Testis (tissue), 2 donors: Measurements from ENCODE around the gene CCDC117.
"Not testable (repeated sequence)": the region's sequence is repeated elsewhere in the genome, so short reads cannot be mapped to it uniquely, and the experiment has no call there.

Experiments used
- CTCF ChIP-seq, 3 experiments: fragments of 450-650 bp in 2 of 3; fragments of 200-600 bp in 1 of 3; sonication (generic) in 1 of 3; IDR thresholded peaks; one replicate each; pipeline ENCODE4 v1.5.1; 2016 to 2019; ENCODE audit warnings: antibody characterized with exemption in 3 of 3, mild to moderate bottlenecking in 2 of 3, moderate library complexity in 1 of 3
- POLR2A ChIP-seq: fragments of 450-650 bp; IDR thresholded peaks from one replicate; pipeline ENCODE4 v1.6.1; 2017; ENCODE audit warnings: antibody characterized with exemption, mild to moderate bottlenecking, moderate library complexity

- not testable (repeated sequence) for TF ChIP-seq CTCF (IDR thresholded peaks at IDR 0.05); POLR2A
Measured at GRCh38 chr22:28754512-28754911, 18.0 kb upstream of the CCDC117 start.
